Cardiac fibroblast (primary cell): ENCODE data around the gene PGM2L1.

Experiments
- DNase-seq, 2 donors: peaks; one replicate each; pipeline versions ENCODE4 v3.0.0 to v3.0.0-alpha.2; 2010; ENCODE audit warnings: low read depth in 2 of 2
- H3K4me3 ChIP-seq, 2 donors: replicated peaks in 1 of 2; 1 replicate in 1 of 2; 2 replicates in 1 of 2; pipeline ENCODE4 v1.5.1; 2011; ENCODE audit warnings: low read depth in 2 of 2, low read length in 2 of 2, mild to moderate bottlenecking in 2 of 2, moderate library complexity in 1 of 2
- TF ChIP-seq, protein P1 (sequence below): IDR thresholded peaks from one replicate; pipeline ENCODE4 v1.5.1; 2011; ENCODE audit warnings: low read depth, mild to moderate bottlenecking, low read length, inconsistent platforms

The PGM2L1 gene

DNA sequence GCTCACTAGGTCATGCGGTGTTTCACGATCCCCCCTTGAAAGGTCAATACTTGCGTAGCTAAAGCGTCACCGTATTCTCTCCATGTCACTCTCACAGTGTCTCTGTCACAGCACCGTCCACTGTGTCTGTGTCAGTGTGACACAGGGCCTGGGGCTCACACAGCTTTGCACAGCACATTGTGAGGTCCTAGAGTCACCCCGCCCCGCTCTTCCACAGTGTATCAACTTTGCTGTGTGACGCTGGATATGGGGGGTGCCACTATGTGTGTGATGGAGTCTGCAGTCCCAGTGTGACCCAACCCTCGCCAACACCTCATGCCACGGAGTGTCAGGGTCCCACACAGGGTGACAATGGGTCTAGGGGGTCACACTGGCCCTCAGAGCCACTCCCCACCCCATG lies 87.4 kb downstream of the PGM2L1 start:
- no peak for DNase-seq
- TF ChIP-seq, protein P1, sequence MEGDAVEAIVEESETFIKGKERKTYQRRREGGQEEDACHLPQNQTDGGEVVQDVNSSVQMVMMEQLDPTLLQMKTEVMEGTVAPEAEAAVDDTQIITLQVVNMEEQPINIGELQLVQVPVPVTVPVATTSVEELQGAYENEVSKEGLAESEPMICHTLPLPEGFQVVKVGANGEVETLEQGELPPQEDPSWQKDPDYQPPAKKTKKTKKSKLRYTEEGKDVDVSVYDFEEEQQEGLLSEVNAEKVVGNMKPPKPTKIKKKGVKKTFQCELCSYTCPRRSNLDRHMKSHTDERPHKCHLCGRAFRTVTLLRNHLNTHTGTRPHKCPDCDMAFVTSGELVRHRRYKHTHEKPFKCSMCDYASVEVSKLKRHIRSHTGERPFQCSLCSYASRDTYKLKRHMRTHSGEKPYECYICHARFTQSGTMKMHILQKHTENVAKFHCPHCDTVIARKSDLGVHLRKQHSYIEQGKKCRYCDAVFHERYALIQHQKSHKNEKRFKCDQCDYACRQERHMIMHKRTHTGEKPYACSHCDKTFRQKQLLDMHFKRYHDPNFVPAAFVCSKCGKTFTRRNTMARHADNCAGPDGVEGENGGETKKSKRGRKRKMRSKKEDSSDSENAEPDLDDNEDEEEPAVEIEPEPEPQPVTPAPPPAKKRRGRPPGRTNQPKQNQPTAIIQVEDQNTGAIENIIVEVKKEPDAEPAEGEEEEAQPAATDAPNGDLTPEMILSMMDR = no peak
- peak overlapping the region; percentile 64 to 82 for H3K4me3 ChIP-seq

DNA sequence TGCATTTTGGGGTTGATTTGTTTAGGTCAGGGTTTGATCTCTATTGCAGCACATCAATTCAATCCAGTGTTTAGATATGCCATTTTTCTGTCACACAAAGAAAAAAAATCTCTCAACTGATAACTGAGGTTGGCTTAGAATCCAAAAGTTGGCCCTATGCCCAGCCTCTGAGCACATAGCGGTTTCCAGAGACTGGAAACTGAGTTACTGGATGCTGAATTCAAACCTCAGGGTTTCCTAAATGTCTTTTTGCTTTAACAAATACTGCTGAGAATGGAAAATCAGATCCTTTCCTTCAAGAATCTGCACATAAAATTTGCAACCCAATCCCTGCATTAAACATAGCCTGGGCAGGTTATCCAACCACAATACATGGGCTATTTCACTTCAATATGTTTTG lies 90.8 kb downstream of the PGM2L1 start:
- H3K4me3 ChIP-seq = no peak overlapping the region
- TF ChIP-seq, protein P1 = no peak
- DNase-seq = peak; percentile 70 to 80

DNA sequence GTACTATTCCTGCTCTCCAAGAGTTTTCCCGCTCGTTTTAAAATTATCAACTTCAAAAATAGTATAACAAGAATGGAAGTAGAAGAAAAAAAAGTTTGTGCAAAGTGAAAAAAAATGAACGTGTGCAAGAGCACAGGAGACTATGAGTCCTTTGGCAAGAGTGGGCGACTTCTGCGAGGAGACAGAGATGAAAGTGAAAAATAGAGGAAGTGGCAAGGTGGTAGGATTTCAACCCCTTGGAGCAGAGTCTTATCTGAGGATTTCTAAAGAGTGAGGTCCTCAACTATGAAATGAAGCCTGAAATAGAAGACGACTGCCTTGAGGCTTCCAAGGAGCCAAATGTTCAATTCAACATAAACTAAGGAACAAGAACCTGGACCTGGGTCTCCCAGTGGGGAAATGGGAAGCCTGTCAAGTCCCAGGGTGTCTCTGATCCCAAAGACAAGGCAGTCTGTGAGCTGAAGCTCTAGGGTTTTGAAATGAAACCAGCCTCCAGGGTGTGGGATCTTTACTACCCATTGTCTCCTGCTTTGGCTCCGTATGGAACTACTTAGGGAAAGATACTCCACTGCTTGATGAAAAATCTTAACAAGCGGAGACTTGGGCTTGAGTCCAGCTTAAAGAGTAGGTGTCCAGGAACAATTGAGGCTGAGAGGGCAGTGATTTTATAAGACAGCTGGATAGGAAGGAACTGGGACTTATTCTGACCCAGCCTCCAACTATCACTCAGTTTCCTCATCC lies 91.6 kb downstream of the PGM2L1 start:
- H3K4me3 ChIP-seq = no peak overlapping the region
- TF ChIP-seq, protein P1 = no peak
- no peak for DNase-seq

DNA sequence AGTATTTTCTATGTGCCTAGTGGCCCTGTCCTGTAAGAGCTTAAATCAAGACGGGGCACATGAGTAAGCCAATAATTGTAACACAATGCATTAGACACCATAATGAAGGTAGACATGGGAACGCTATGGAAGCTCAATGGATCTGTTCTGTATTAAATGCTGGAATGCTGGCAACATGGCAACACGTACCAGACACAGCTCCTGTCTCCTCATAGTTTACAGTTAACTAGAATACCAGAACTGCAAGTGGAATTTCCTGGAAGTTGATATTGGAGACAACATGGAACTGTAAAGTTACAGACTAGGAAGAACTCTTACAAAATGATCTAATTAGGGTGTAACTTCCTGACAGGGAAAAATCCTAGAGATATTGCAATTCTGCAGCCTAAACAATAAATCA lies 99.2 kb downstream of the PGM2L1 start:
- DNase-seq = peak in 1 of 2 donors; percentile 35
- H3K4me3 ChIP-seq = no peak overlapping the region
- TF ChIP-seq, protein P1 = no peak

DNA sequence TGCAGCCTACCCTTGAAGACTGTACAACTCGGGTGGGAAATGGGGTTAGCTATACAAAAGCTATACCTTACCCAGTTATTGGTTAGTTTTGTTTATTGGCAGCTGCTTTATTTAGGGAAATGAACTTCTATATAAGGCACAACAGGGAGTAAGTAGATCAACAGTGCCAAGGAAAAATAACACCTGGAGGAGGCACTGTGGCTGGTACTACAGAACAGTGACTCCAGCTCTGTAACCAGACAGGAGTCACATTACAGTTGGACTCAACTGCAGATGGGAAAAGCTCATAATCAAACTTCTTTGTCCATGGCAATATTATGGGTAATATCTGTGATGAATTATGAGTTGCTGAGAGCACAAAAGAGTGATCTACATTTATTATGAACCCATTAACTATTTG lies 100.7 kb downstream of the PGM2L1 start:
- DNase-seq = no peak
- H3K4me3 ChIP-seq = no peak overlapping the region
- TF ChIP-seq, protein P1 = no peak

DNA sequence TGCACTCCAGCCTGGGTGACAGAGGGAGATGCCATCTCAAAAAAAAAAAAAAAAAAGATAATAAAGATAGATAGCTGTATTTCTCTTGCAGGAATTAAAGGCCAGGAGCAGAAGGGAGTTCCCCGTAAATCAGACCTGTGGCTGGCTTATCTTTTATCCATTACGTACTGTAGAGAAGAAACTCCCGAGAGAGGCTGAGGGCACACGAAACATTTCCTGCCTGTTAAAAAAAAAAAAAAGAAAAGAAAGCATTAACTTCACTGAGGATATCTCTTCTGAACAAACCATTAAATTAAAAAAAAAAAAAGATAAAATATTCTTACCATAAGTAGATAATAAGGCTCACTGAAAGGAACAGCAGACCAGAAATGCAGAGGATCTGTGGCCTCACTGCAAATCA lies 109.3 kb downstream of the PGM2L1 start:
- DNase-seq = peak; percentile 61 to 71
- no peak overlapping the region for H3K4me3 ChIP-seq
- TF ChIP-seq, protein P1 = no peak

DNA sequence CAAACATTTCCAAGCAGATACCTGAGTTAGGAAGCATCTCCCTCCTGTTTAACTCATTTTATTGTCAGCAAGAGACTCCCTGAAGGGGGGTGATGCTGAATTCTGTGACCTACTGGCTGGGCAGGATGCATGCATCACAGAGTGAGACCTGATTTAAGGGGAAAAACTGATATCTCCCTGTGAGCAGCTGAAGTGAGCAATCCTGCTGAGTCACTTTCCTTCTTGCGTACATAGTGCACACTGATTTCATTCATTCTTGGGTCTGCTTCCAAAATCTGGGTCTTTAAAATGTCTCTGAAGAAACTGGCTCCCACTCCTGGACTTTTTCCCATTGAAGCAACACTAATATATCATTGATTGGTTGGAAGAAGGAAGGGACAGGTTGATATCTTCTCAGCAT lies 110.1 kb downstream of the PGM2L1 start:
- TF ChIP-seq, protein P1 = no peak
- DNase-seq = peak; percentile 97 to 98
- no peak overlapping the region for H3K4me3 ChIP-seq
